HepG2 (cell line): ENCODE measurements around the gene CARMIL3.

Experiments
- CREM ChIP-seq, 2 experiments: sonication (generic) in 1 of 2; formaldehyde crosslinking in 1 of 2; IDR thresholded peaks; 2 replicates each; pipeline versions ENCODE4 v1.4.0 to v1.6.1; 2016 to 2020; ENCODE audit warnings: antibody characterized with exemption in 1 of 2, mild to moderate bottlenecking in 1 of 2, missing genetic modification reagents in 1 of 2
- NFE2 ChIP-seq: sonication (generic); formaldehyde crosslinking; IDR thresholded peaks from 2 replicates; pipeline ENCODE4 v1.4.0; 2020; ENCODE audit warnings: missing genetic modification reagents
- POLR2AphosphoS5 ChIP-seq: IDR thresholded peaks from 2 replicates; pipeline ENCODE4 v1.6.1; 2012; ENCODE audit warnings: low read depth, low read length
- RCOR2 ChIP-seq: IDR thresholded peaks from 2 replicates; pipeline ENCODE4 v1.6.1; 2016; ENCODE audit warnings: missing biosample characterization, missing genetic modification reagents
- SRF ChIP-seq: IDR thresholded peaks from 2 replicates; pipeline ENCODE4 v1.6.1; 2011; ENCODE audit warnings: mild to moderate bottlenecking, low read depth, low read length, moderate library complexity
- TBL1XR1 ChIP-seq: fragments of 150-350 bp; IDR thresholded peaks from 2 replicates; pipeline ENCODE4 v1.6.1; 2014; ENCODE audit warnings: borderline replicate concordance, low read length; ENCODE audit not compliant: partially characterized antibody
- TCF7L2 ChIP-seq: IDR thresholded peaks from 2 replicates; pipeline ENCODE4 v1.6.1; 2011; ENCODE audit warnings: mild to moderate bottlenecking, low read depth, low read length, moderate library complexity
- ZNF703 ChIP-seq: sonication (generic); formaldehyde crosslinking; IDR thresholded peaks from 2 replicates; pipeline ENCODE4 v1.5.1; 2020; ENCODE audit warnings: missing genetic modification reagents, mild to moderate bottlenecking, moderate library complexity, borderline replicate concordance
- TF ChIP-seq, protein P1 (sequence below): sonication (generic); formaldehyde crosslinking; conservative IDR thresholded peaks from 2 replicates; pipeline ENCODE4 v1.4.0; 2020; ENCODE audit warnings: missing genetic modification reagents
- TF ChIP-seq, protein P2 (sequence below): IDR thresholded peaks from 2 replicates; pipeline ENCODE4 v1.6.1; 2012; ENCODE audit warnings: inconsistent platforms

DNA sequence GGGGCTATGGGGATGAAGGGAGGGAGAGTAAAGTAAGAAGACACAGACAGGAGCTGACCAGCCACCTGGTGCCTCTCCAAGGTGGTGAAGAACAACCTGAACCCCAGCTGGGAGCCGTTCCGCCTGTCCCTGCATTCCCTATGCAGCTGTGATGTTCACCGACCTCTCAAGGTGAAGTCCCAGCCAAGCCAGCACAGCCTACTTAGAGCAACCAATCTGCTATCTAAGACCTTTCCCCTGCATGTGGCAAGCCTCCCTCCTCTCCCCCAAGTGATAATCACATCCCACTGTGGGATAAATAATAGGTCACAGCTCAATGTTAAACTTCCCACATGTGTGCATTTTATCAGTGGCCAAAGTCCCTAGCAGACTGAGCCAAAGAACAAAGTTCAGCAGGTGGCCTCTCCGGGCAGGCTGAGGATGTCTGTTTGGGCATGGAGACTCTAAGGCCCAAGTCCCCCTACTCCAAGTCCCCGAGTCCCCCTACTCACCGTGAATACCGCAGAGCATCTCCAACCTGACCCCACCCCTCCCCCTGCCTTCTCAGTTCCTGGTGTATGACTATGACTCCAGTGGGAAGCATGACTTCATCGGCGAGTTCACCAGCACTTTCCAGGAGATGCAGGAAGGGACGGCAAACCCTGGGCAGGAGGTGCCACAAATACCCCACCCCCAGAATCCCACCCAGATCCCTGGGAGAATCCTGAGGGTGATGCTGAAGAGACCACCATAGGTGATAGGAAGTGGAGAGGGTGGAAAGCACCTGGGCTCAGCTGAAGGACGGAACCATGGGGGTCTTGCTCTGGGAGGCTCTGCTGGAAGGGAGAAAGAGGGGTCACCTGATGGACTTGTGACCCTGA is 23.0 kb downstream of the CARMIL3 start:
- TF ChIP-seq CREM (IDR thresholded peaks at IDR 0.05) (no peak), CREM (CRISPR knock-in tag; IDR thresholded peaks at IDR 0.05) (no peak), POLR2AphosphoS5 (no peak), NFE2 (no peak), RCOR2 (CRISPR knock-in tag) (no peak), TCF7L2 (no peak), ZNF703 (CRISPR knock-in tag) (no peak), TBL1XR1 (no peak), SRF (no peak)
- TF ChIP-seq, protein P1, sequence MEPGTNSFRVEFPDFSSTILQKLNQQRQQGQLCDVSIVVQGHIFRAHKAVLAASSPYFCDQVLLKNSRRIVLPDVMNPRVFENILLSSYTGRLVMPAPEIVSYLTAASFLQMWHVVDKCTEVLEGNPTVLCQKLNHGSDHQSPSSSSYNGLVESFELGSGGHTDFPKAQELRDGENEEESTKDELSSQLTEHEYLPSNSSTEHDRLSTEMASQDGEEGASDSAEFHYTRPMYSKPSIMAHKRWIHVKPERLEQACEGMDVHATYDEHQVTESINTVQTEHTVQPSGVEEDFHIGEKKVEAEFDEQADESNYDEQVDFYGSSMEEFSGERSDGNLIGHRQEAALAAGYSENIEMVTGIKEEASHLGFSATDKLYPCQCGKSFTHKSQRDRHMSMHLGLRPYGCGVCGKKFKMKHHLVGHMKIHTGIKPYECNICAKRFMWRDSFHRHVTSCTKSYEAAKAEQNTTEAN, result no peak
- TF ChIP-seq, protein P2, sequence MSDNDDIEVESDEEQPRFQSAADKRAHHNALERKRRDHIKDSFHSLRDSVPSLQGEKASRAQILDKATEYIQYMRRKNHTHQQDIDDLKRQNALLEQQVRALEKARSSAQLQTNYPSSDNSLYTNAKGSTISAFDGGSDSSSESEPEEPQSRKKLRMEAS, result peak; percentile 54; the same call in 1 of the 2 replicates
